ENCODE measurements around the gene ARFGAP1. TPM values are rescaled to one million over a fixed set of nuclear protein-coding genes. Genes with fewer than 3 reads are reported as not detected.
A peak's percentile ranks its signal among the peaks of the same experiment; 100 is the strongest.

The ARFGAP1 gene
- total RNA-seq, result 66.3 TPM

GRCh38 chr20:63272105-63273058 is at the start of gene ARFGAP1:
Gene ARFGAP1 (plus strand): TSS chr20:63272813. CDS start chr20:63275581, 2,768 bp downstream.

GRCh38 chr20:63235399-63235983 is 37.1 kb upstream of the ARFGAP1 start, which contains the start of gene BIRC7:
Gene BIRC7 (plus strand): TSS chr20:63235905. CDS start chr20:63236097, 192 bp downstream.

GRCh38 chr20:63254232-63254605 is 18.4 kb upstream of the ARFGAP1 start, which contains the start of gene NKAIN4:
Gene NKAIN4 (minus strand): TSS chr20:63254463. CDS start chr20:63254450, 13 bp downstream.

GRCh38 chr20:63292904-63293303 is 20.3 kb downstream of the ARFGAP1 start, which contains the start of gene COL20A1:
Gene COL20A1 (plus strand): TSS chr20:63293186. CDS start chr20:63295108, 1,922 bp downstream.

Small RNA genes lying within 50 kb of the gene (small RNA-seq; reads per million reads assigned to genes)
- gene MIR3196 (ENCODE audit: low replicate concordance) (not detected), gene MIR4326 (ENCODE audit: low replicate concordance) (0.93 reads per million, percentile 81 among the genes with 10 or more reads in this experiment), gene RNU6-994P (ENCODE audit: low replicate concordance) (not detected)

Other genes with a start within 250 kb of the ARFGAP1 start
- gene YTHDF1, start 56.7 kb upstream of the ARFGAP1 start, total RNA-seq, result 29.0 TPM
- 3.2 TPM for gene BIRC7, start 36.9 kb upstream of the ARFGAP1 start, total RNA-seq
- 27.2 TPM for gene NKAIN4, start 18.4 kb upstream of the ARFGAP1 start, total RNA-seq
- 0.70 TPM for gene COL20A1, start 20.4 kb downstream of the ARFGAP1 start, total RNA-seq
- 13.1 TPM for gene CHRNA4, start 88.5 kb downstream of the ARFGAP1 start, total RNA-seq
- gene KCNQ2, start 199.8 kb downstream of the ARFGAP1 start, total RNA-seq, result 5.2 TPM
- 139 TPM for gene EEF1A2, start 226.3 kb downstream of the ARFGAP1 start, total RNA-seq
- gene PPDPF, start 248.0 kb downstream of the ARFGAP1 start, total RNA-seq, result 200 TPM